GM18519 (cell line): ENCODE measurements around the gene DNAH5.
"Not testable (repeated sequence)": the region's sequence is repeated elsewhere in the genome, so short reads cannot be mapped to it uniquely, and the experiment has no call there.

Source experiments
- ATAC-seq: cut with Tn5 transposase; IDR thresholded peaks from one replicate; pipeline ENCODE4 v1.9.1; 2021; ENCODE audit warnings: mild to moderate bottlenecking, moderate library complexity; ENCODE audit not compliant: unreplicated experiment, low FRiP score

Gene DNAH5

GRCh38 chr5:13944560-13945199 is at the start of gene DNAH5:
DNAH5 (minus strand) TSS chr5:13944688; CDS start chr5:13944438, 250 bp downstream.
- no peak for ATAC-seq

GRCh38 chr5:13993926-13994325 is 49.4 kb upstream of the DNAH5 start:
- ATAC-seq = no peak

DNA sequence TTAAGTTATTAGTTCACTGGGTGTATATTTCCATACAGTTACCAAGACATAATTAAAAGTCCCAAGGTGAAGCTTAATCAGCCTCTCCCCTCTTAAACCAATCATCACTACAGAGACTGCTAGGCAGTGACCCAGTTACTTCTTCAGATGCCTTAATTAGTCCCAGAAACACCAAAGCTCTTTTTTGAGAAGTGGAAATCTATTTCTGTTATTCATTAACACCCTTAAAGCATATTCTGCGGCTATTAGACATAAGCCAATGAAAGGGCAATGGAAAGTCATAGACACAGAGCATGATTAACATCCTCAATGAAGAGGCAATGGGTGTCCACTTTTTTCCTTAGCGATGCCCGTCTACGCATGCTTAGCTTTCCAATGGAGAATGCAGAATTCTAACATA is 48.3 kb upstream of the DNAH5 start:
- ATAC-seq = no peak

- no peak for ATAC-seq
Measured at GRCh38 chr5:13991365-13991764, 46.9 kb upstream of the DNAH5 start.

- no peak for ATAC-seq
Measured at GRCh38 chr5:13990896-13991295, 46.4 kb upstream of the DNAH5 start.

DNA sequence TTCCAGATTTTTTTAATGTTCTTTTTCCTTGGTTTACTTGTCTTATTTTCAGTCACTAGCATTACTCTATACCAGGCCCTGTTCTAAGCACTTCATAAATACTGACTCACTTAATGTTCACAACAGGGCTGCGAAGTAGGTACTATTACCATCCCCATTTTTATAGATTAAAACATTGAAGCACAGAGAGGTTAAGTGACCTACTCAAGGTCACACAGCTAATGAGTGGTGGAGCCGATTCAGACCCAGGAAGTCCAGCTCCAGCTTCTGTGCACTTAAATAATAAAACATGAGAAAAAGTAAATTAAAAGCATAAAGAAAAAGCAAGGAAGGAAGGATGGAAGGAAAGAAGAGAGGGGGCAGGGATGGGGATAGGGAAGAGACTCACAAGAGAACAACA is 45.3 kb upstream of the DNAH5 start:
- no peak for ATAC-seq

DNA sequence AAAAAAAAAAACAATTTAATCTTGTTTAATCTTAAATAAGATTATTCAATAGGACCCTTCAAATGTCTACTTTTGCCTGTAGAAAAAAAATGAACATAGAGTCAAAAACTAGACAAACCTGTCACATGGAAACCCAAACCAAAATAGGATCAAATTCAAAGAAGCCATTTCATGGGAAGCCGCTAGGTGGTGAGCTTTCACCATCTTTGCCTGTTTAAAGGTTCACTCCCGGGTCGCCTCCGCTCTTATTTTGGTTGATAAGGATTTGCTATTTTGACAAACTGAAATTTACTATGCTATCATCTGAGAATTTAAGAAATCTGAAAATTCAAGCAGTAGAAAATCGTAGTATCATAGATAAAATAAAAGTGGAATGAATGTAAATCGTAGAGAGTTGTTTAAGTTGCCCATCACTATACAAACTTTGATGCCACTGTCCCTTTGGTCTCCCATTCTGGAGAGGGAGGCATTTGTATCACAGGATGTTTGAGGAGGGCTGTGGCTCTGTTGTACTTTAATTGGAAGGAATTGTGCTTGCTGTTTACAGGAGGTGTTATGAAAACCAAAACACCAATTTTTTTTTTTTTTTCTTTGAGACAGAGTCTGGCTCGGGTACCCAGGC is 43.5 kb upstream of the DNAH5 start:
- no peak for ATAC-seq

DNA sequence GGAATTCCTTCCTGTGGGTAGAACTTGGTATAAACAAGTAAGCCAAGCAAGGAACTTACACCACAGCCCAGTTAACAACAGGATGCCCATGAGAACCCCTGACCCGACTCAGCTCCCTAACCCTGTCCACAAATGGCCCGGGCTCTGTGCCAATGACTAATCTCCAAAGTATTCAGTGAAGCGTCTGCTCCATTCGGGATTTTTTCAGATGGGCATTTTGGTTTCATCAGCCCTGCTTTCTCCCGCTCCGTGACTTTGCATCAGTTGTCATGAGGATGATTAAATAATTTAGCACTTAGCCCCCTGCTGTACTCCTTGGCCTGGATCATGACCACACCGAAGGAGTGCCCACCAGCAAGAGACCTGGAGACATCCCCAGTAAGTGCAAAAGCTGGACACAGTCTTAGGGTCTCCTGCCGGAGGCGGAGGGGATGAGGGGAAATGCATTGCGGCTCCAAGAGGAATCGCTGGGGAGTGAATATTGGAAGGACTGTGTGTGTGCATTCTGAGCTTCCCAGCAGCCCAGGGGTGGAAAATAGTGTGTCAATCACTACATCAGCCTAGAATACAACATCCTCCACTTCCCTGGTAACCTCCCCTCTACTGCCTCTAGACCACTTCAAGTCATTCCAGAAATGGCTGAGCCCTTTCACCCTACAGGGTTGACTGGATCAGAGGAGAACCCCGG is 41.4 kb upstream of the DNAH5 start:
- ATAC-seq = no peak

GRCh38 chr5:13984888-13985287 is 40.4 kb upstream of the DNAH5 start:
- ATAC-seq = not testable (repeated sequence)

- ATAC-seq = no peak
Measured at GRCh38 chr5:13976867-13977830, 32.7 kb upstream of the DNAH5 start.

DNA sequence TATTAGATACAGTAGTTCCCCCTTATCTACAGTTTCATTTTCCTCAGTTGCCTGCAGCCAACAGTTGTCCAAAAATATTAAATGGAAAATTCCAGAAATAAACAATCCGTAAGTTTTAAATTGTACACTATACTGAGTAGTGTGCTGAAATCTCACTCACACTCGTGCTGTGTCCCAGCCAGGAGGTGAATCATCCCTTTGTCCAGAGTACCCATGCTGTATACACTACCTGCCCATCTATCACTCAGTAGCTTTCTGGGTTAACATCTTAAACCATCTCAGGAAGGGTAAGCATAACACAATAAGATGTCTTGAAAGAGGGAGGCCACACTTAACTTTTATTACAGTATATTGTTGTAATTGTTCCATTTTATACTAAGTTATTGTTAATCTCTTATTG is 31.7 kb upstream of the DNAH5 start:
- no peak for ATAC-seq

- no peak for ATAC-seq
Measured at GRCh38 chr5:13975246-13975645, 30.8 kb upstream of the DNAH5 start.

GRCh38 chr5:13973724-13974123 is 29.2 kb upstream of the DNAH5 start:
- ATAC-seq = no peak

- ATAC-seq = no peak
Measured at GRCh38 chr5:13972029-13972428, 27.5 kb upstream of the DNAH5 start.

DNA sequence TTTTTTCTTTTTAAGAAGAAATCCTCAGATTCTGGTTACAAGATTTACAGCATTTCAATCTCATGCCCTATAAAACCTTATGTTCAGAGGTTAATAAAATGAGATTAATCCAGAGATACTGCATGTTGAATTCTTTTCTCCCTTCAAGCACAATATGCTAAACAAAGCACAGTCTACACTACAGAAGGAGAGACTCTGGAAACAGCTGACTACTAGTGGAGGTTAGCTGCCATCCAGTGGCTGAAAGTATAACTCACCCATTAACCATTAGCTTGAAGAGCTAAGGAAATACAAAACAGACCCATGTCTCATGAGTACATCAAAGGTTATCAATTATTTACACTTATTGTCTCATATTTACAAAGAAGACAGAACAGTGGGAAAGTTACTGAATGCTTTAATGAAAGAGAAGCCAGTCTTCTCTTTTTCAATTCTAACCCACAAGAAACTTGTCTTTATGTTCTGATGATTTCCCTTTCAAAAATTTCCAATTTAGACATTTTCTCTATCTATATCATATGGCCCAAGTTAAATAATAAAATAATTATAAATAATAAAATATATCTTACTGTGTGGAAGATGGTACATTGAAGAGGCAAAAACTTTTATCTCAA is 12.7 kb upstream of the DNAH5 start:
- peak; percentile 99 for ATAC-seq

GRCh38 chr5:13956471-13956870 is 12.0 kb upstream of the DNAH5 start:
- no peak for ATAC-seq

GRCh38 chr5:13955896-13956295 is 11.4 kb upstream of the DNAH5 start:
- ATAC-seq = no peak

DNA sequence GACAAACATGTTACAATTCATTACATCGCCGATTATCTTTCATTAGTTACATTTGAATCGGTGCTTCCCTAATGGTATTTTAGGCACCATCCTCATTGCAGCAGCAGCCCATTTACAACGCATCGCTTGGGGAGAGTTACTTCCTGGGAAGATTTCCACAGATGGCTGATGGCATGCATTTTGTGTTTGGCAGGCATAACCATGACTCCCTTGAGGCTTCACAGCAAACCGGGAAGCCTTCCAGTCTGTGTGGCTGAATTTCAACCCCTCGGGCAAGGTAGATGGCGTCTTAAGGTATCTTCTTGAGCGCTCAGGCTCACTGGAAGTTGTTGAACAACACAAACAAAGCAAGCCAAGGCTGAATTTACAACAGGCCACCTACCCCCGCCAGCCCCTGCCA is 1.6 kb upstream of the DNAH5 start:
- no peak for ATAC-seq

- ATAC-seq = no peak
Measured at GRCh38 chr5:13945271-13945670, 783 bp upstream of the DNAH5 start.

- no peak for ATAC-seq
Measured at GRCh38 chr5:13943676-13944075, 812 bp downstream of the DNAH5 start.
